Muscle of arm (tissue), 12 donors: ENCODE results near the gene ERG. TPM values are rescaled to one million over a fixed set of nuclear protein-coding genes. Genes with fewer than 3 reads are reported as not detected.

Experiments used
- DNase-seq: peaks from one replicate; pipeline ENCODE4 v3.0.0-alpha.2; 2013
- polyA plus RNA-seq, 12 donors: library from polyadenylated mRNA; unstranded; fragments of 120-200 nt; gene quantifications; one replicate each; pipeline ENCODE4 v1.2.1, GENCODE V29; 2013; ENCODE audit not compliant: insufficient read length in 12 of 12

The ERG gene
- polyA plus RNA-seq, 12 donors, result 14.2 to 34.0 (median 18.8) TPM; not detected in 1

DNA sequence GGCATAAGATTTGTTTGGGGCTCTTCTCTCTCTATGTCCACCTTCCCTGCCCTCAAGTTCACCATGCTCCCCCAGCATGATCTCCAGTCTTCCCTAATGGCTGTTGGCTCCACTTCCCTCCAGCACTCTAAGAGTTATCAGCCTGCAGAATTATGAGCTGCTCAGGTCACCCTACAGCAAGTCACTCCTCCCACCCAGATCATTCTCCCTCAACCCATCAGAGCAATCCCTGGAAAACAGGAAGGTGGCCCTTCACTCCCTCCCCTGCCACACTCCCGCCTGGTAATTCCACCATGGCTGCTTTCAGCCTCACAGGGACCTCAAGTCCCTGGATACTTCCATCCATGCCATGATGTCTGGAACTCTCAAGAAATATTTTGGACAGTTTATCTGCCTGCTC is 137.0 kb downstream of the ERG start:
- no peak for DNase-seq

DNA sequence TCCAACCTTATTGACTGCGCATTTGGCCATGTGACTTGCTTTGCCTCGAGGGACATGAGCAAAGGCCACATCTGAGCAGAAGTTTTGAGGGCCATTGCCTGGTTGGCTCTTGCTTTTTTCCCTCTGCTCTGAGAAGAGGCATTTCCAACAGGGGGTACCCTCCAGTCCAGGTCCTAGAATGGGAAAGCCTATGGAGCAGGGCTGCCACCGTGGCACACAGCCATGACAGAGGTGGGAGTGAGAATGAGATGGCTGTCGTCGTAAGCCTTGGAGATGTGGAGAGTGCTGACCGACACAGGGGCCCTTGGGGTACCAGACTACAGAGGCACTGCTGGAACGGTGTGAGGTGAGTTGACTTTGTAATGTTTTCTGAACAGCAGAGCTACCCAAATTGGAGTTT is 138.4 kb downstream of the ERG start:
- no peak for DNase-seq

DNA sequence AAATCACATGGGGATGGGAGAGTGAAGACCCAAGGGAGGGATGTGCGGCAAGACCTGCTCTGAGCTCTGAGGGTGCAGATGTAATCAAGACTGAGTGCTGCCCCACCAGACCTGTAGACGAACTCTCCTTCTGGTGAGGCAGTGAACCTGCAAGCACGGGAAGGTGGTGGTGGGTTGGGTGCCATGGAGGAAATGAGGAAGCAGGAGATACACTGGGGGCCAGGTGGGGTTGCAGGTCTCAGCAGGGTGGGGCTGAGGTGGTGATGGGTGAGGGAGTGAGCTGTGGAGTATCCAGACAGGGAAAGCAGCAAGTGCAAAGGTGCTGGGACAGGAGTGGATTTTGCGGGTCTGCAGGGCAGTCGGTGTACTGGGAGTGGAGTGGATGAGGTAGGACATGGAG is 139.2 kb downstream of the ERG start:
- no peak for DNase-seq

DNA sequence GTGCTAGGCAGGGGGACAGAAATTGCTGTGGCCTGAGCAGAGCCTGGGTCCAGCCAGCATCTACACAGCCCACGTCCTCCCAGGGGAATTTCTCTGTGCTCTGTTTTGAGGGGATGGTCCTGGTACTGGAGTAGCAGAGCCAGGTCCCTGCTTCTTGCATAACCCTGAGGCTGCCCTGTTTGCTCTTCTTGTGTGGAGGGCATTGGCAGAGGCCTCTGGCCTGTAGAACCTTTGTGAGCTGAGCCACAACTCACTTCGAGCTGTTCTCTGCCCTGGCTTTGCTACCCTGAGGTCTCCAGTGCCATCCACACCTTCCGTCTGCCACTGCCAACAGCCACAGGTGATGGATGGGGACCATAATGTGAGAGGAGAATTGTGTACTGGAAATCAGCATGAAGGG is 139.6 kb downstream of the ERG start:
- no peak for DNase-seq

DNA sequence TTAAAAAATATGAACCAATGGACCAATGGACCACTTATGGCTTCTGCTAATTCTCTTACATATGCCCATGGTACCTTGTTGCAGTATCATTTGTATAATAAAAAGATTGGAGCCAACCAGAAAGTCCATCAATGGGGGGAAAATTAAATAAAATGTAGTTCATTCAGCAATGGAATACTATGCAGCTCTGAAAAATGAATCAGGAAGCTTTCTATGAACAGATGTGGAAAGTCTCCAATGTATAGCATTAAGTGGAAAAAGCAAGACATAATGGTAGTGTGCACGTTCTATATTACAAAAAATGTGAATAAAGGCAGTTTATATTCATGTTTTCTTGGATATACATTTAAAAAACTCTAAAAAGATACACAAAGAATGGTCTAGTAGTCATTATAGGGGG is 140.2 kb downstream of the ERG start:
- no peak for DNase-seq

DNA sequence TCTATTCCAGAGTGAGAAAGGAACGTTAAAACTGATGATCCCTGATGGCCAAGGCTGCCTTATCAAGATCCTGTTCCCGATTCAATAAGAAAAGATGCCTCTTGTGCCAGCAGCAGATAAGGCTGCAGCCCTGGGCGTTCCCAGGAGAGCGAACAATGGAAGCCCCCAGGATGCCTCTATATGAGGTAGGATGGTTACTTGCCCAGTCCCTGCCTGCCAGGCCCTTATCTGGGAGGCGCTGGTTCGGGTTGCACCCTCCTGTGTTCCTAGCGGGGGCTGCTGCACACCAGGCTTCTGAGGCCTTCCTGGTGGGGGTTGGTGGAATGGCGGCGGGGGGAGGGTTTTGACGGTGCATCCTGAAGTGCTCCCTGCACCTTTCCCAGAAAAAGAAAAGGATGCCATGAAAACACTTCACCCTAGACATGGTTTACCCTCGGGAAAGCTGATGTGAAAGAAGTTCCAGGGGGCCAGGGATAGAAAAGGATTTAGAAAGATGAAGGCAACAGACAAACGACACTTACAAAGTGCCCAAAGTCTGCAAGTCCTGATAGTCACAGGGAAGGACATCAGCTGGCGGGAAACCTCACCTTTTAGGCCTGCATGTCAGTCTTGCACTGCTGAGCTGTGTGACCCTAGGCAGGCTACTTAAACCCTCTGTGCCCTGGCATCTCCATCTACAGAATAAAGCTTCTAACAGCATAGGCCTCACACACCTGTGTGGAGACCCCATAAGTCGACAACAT is 141.2 kb downstream of the ERG start:
- no peak for DNase-seq

DNA sequence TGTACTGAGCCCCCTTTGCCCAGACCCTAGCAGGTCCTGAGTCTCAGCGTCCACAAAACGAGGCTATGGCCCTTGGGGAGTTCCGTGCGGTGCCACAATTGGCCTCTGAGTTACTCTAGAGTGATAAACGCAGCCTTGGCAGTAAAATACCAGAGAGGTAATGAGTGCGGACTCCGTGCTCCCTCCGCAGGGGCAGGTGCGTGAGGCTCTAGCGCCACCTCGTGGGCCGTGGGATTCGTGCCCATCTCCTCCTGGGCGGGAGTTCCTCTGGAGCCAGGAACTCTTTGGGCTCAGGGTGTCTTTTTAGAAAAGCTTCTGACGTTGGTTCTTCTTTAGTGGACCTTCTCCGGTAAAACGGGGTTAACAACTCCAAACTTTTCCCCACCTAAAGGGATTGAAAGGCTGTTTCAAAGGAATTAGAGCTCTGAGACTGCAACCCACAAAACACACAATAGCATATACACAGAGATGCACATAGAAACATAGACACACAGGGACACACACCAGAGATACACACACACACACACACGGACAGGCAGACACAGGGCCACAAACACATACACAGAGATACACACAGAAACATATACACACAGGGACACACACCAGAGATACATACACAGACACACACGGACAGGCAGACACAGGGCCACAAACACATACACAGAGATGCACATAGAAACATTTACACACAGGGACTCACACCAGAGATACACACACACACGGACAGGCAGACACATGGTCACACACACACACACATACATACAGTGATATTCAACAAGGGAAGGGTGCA is 142.1 kb downstream of the ERG start:
- peak; percentile 83 for DNase-seq

DNA sequence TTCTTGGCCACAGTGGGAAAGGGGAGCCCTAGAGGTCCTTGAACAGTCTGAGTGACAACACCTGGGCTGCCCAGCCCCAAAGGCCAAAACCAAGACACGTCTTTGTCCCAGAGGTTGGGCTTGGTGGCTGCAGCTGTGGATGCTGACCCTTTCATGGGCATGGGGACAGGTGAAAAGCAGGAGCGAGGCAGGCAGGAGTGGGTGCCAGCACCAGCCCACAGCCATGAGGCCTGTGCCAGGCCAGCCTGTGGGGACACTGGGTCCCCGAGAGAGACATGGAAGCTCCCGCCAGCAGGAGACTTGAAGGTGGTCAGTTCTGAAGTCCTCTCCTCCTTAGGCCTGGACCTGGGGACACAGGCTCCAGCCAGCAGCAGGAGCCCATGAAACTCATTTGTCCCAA is 142.9 kb downstream of the ERG start:
- DNase-seq, result no peak

DNA sequence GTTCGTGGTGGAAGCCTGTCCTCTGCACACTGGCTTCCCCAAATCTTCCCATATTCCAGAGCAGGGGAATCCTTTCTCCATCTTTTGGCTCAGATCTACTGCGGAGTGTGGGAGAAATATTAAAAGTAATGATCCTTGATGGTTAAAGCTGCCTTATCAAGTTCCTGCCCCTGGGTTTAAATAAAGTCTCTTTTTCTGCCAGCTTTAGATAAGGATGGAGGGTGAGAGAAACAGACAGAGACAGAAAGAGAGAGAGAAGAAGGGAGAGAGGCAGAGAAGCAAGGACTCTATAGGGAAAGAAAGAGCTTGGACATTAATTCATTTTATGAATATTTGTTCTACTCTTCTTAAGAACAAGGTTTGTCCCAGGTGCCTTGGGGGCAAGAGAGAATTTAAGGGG is 143.5 kb downstream of the ERG start:
- DNase-seq, result no peak

DNA sequence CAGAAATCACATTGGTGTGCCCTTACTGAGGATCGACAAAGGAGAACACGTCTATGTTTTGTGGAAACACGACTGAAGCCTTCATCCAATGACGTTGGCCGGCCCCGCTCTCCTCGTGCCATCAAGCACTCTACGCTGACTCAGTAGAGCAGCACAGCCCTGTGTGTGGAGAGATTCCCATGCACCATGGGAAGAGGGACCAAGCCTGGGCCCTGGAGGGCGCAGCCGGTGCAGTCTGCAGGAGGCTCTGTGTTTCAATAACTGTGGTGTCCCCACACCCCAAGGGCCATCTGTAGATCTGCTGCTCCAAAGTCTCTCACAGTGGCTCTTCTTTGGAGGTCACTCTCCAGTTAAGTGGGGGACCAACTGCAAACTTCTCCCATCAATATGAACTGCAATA is 144.0 kb downstream of the ERG start:
- DNase-seq, result no peak

DNA sequence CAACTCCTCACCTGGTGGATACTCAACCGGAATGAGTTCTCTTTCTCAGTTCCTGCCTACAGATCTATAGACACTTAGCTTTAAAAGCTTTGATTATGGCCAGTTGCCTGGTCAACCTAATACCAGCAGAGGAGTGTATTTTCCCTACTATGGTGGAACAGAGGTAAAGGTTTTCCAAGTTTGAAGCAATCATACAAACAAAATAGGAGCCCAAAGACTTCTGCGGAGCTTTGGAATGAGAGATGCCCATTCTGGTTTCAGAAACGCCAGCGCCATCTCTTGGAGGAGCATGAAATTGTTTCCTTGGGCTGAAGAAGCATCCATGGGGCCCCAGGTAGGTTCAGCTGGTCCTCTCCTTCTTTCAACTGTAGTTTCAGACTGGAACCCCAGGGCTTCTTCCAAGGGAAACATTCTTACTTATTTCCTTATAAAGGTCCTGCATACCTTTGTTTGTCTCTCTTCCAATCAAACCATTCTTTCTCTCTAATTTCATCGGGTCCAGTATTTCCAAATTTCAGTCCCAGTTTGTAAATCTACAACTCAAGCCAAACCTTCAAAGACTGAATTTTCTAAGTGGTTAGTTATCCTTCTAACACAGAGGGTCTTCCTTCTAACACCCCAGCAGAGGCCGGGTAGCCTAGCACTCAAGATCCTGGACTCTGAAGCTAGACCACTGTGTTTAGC is 145.6 kb downstream of the ERG start:
- peak; percentile 46 for DNase-seq

DNA sequence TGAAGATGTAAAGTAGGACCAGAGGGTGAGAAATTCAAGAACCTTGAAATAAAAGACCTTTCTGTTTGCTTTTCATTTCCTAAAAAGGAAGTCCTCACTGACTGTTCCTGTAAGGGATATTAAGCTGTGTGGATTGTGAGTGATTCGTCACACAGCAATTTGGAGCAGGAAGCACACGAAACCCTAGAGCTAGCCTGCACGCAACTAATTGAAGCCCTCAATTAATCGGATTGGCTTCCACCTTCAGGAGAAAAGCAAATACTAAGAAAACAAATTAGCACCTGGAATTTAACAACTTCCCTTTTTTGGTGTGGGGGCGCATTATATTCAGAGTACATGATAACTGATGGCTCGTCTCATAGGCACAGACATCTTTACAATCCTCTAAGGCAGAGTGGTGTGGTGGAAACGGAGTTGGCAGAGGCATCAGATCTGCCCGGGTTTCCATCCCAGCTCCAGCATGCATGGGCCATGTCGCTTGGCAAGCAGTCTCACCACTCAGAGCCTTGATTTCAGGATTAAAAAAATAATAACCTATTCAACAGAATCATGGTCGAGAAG is 146.2 kb downstream of the ERG start:
- DNase-seq, result no peak

DNA sequence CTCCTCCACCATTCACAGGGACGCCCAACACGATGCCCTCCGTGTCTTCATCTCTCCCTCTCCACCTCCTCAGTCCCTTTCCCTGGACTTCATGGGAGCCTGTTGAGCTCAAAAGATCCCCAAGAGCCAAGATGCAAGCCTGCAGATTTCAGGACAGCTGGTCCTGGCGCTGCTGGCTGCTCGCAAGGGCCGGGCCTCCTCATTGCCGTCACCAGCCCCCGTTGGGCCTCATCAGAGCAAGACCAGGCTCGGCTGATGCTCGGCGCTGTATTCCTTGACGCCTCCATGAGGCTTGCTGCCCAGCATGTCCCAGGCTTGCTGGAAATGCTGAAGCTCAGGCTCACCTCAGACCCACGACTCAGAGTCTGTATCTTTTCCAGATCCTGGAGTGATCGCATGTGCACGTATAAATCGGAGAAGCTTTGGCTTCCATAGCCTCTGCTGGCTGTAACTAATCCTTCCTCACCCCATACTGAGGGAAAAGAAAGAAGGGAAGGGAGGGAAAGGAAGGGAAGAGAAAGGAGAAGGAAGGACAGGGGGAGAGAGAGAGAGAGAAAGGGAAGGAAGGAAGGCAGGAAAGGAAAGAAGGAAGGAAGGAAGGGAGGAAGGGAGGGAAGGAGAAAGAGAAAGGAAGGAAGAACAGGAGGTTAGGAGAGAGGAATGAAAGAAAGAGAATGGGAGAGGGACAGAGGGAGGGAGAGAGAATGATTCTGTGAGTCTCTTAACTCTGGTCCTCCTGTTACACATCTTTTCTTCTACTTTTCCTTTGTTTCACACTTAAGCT is 146.9 kb downstream of the ERG start:
- no peak for DNase-seq

DNA sequence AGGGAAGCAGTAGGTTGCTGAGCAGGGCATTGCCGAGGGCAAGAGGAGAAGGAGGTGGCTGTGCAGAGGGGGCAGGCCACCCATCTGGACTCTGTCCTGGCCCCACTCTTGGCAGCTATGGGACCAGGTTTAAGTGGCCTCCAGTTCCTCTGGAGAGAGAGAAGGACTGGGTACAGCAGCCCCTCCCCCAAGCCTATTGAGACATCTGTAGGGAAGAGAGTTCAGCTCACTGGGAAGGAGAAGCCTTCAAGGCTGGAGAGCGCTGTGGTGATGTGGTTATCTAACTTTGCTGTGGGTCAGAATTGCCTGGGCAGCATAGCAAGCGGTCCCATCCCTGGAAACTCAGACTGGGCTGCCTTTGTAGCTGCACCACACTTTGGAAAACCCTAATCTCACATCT is 147.6 kb downstream of the ERG start:
- no peak for DNase-seq

DNA sequence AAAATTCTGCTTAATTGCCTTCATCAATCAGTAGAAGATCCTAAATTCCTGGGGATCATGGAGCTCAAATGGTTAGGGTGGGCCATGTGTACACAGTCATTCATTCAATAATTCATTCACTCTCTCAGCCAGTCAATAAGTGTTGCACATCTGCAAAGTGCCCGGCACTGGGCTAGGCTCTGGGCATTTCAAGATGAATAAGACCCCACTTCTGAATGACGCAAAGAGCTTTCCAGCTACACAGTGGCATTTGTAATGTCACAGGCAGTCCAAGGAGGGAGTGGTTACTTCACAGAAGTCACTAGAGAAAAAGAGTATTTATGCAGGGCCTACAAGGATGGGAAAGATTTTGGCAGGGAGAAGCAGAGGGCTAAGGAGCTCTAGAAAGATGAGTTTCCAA is 148.3 kb downstream of the ERG start:
- DNase-seq, result no peak

DNA sequence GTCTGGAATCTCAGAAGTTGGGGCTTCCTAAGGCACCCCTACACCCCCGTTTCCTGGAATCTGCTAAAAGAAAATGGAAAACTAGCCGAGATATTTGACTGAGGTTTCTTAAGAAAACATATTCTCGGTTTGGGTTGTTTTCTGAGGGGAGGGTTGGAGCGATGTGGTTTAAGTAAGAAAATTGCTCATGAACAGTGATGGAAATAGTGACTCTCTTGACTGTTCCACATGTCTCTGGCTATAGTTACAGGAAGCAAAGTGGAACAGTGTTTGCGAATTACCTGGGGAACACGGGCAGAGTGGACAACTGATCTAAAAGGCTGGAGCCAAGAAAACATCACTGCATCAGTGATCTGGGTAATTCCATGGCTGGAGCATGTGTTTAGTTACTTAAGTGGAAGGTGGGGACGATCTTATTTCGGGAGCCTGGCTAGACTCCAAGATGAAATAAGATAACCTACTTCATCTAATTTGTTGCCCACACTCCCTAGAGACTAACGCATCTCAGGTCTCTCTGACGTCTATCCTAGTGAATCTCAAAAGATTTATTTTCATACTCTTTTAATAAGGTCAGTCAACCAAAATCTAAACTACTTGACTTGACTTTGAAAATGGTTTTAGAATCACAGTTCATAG is 149.0 kb downstream of the ERG start:
- peak; percentile 43 for DNase-seq

DNA sequence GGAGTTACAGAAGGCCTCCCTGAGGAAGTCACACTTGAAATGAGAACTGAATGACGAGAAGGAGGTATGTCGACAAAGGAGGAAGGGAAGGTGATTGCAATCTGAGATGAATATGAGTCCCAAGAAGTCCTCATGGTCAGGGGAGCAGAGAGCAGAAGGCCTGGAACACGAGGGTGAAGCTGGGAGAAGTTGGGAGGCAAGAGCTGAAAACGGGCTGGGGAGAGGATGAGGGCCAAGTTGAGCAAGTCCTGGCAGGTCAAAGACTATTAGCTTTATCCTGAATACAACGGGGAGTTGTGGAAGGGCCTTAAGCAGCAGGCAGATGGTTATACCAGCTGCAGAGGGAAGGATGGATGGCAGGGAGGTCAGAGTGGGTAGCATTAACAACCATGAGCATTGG is 152.0 kb downstream of the ERG start:
- no peak for DNase-seq

DNA sequence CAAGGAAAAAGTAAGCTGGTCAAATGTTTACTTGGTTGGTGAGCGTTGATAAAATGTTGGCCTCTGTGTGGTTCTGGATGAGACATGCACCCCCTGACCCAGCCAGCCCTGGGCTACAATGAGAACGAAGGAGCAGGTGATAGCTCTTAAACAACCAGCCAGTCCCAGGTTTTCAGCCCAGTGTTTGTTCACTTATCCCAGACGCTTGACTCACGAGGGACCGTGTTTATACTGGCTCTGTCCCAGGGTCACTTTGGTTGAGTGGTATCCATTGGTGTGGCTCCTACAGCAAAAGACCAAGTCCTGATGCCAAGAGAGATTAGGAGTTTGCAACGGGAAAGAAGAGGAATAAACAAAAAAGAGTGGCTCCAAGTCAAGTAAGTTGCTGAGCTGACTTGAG is 154.6 kb downstream of the ERG start:
- DNase-seq, result no peak

DNA sequence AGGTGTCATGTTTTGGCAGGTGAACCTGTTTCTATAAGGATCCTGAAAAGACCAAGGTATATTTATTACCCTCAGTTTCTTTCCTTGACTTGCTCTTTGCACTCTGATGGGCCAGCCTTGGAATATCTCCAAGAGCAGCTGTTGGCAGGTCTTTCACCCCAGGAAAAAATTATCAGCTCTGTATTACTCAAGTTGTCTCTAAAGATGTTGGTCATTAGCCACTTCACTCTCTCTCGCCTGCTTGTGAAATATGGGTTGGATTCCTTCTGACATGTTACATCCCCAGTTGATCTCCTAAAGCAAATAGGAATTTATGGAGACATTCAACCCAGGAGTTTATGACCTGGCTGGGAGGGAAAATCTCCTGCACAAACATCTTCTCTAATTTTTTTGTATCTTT is 155.5 kb downstream of the ERG start:
- no peak for DNase-seq

DNA sequence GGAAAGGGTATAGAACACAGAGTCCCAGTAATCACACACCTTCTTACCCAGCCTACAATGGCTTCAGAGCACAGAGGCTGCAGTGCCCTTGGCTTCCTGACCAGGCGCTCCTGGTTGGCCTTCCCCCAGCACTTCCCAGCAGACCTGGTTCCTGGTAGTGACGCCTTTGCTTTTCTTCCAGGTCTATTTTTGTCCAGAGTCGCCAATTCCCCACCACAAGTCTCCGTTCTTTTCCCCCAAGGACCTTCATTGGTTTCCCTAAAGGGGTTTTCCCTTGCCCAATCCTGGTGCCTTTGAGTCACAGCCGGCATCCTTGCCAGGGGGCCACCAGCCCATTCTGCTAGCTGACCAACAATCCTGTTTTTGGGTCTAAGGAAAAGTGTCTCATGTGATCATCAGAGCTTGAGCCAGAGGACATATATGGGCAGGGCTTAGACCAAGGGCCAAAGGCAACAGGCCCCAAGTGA is 156.7 kb downstream of the ERG start:
- DNase-seq, result no peak

DNA sequence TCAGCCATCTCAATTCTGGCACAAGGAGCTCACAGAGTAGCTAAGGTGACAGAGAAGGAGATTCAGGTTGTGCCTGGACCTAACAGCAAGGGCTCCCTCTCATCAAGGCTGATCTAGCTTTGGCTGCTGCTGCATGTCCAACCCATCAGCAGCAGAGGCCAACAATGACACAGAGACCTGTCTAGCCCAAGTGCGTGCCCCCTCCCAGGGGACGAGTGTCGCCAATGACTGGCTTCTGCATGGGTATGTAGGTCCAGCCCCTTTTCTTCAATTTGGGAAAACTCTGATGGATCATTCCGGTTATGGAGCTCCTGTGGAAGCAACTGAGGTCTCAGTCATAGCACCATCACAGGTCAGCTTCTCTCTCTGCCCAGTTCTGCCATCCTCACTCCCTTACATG is 158.1 kb downstream of the ERG start:
- DNase-seq, result no peak
